Endothelial cell of umbilical vein (primary cell): ENCODE data around the gene ALDH4A1. TPM values are rescaled to one million over a fixed set of nuclear protein-coding genes. Genes with fewer than 3 reads are reported as not detected.
"Not testable (repeated sequence)": the region's sequence is repeated elsewhere in the genome, so short reads cannot be mapped to it uniquely, and the experiment has no call there.

Experiments used
- BruUV-seq: library from RNA; stranded (reverse); fragments of 400-500 nt; replicated peaks from 2 replicates; lab custom pipeline; 2021; lab: Mats Ljungman, UMichigan
- CTCF ChIA-PET: fragments of 300-600, 350-600 bp; sonication (Branson Sonifier 250); formaldehyde crosslinking; loops from one replicate; lab custom pipeline; 2021; ENCODE audit warnings: antibody characterized with exemption, inconsistent platforms; lab: Charles Lee
- POLR2A ChIA-PET: fragments of 300-600, 350-600 bp; sonication (Branson Sonifier 250); formaldehyde crosslinking; loops from one replicate; lab custom pipeline; 2021; ENCODE audit warnings: antibody characterized with exemption, inconsistent platforms; lab: Charles Lee
- DNase-seq: peaks from one replicate; pipeline ENCODE4 v3.0.0-alpha.2; 2011; ENCODE audit warnings: low read depth, low spot score
- FAIRE-seq: peaks from 2 replicates; lab custom pipeline; 2011; peaks lifted over from hg19 to GRCh38; lab: Jason Lieb, UNC
- H2AFZ ChIP-seq: 2 replicates; pipeline ENCODE4 v1.6.0; 2012; ENCODE audit warnings: low read depth, low read length, control low read depth, inconsistent platforms
- H3K27ac ChIP-seq: 2 replicates; pipeline ENCODE4 v1.5.1; 2011; ENCODE audit warnings: low read depth, mild to moderate bottlenecking, control low read depth, low read length, moderate library complexity; ENCODE audit not compliant: insufficient read depth
- H3K27me3 ChIP-seq, 2 experiments: 2 replicates each; pipeline versions ENCODE4 v1.6.0 to v1.6.1; 2011; ENCODE audit warnings: low read length in 2 of 2, mixed read lengths in 1 of 2; ENCODE audit not compliant: control insufficient read depth in 2 of 2, insufficient read depth in 2 of 2
- H3K36me3 ChIP-seq, 2 experiments: 2 replicates in 1 of 2; 3 replicates in 1 of 2; pipeline ENCODE4 v1.5.1; 2011; ENCODE audit warnings: low read length in 2 of 2, mild to moderate bottlenecking in 1 of 2, moderate library complexity in 1 of 2; ENCODE audit not compliant: control insufficient read depth in 2 of 2, insufficient read depth in 2 of 2; ENCODE audit errors: extremely low read depth in 1 of 2
- H3K4me1 ChIP-seq: 3 replicates; pipeline ENCODE4 v1.5.1; 2011; ENCODE audit warnings: mild to moderate bottlenecking, low read length; ENCODE audit not compliant: control insufficient read depth, insufficient read depth; ENCODE audit errors: extremely low read depth
- H3K4me2 ChIP-seq: 2 replicates; pipeline ENCODE4 v1.6.1; 2011; ENCODE audit warnings: low read length, control low read depth, mixed read lengths; ENCODE audit not compliant: insufficient read depth
- H3K4me3 ChIP-seq, 3 experiments: fragments of 200-600 bp in 1 of 3; sonication (generic), shearing (Covaris generic) in 1 of 3; replicated peaks in 1 of 3; 2 replicates each; pipeline ENCODE4 v1.5.1; 2011 to 2016; ENCODE audit warnings: control low read depth in 3 of 3, low read length in 3 of 3, mild to moderate bottlenecking in 2 of 3, inconsistent platforms in 1 of 3, low read depth in 1 of 3, moderate library complexity in 1 of 3; ENCODE audit not compliant: insufficient read depth in 1 of 3
- H3K79me2 ChIP-seq: 2 replicates; pipeline ENCODE4 v1.6.0; 2012; ENCODE audit warnings: low read length, inconsistent platforms; ENCODE audit not compliant: control insufficient read depth, insufficient read depth
- H3K9ac ChIP-seq: replicated peaks from 2 replicates; pipeline ENCODE3; 2011; ENCODE audit warnings: low read length, control low read depth; ENCODE audit not compliant: insufficient read depth; ENCODE audit errors: extremely low read depth
- H3K9me1 ChIP-seq: replicated peaks from 3 replicates; pipeline ENCODE4 v1.6.0; 2011; ENCODE audit warnings: mild to moderate bottlenecking, low read length; ENCODE audit not compliant: control insufficient read depth, insufficient read depth; ENCODE audit errors: extremely low read depth
- H3K9me3 ChIP-seq: replicated peaks from 2 replicates; pipeline ENCODE4 v1.5.1; 2012; ENCODE audit warnings: low read length, inconsistent platforms; ENCODE audit not compliant: control insufficient read depth, insufficient read depth
- H4K20me1 ChIP-seq: replicated peaks from 2 replicates; pipeline ENCODE3; 2011; ENCODE audit warnings: mild to moderate bottlenecking, low read length; ENCODE audit not compliant: control insufficient read depth, insufficient read depth; ENCODE audit errors: extremely low read depth
- CTCF ChIP-seq, 2 donors: IDR thresholded peaks; 1 replicate in 1 of 2; 2 replicates in 1 of 2; pipeline ENCODE4 v1.5.1; 2011; ENCODE audit warnings: low read length in 2 of 2, mild to moderate bottlenecking in 2 of 2, moderate library complexity in 2 of 2, control low read depth in 1 of 2, inconsistent platforms in 1 of 2, low read depth in 1 of 2; ENCODE audit not compliant: insufficient read depth in 1 of 2; ENCODE audit errors: extremely low read depth in 1 of 2
- EZH2 ChIP-seq: IDR thresholded peaks from 2 replicates; pipeline ENCODE4 v1.6.1; 2012; ENCODE audit warnings: borderline replicate concordance, low read depth, mild to moderate bottlenecking, moderate library complexity, low read length, inconsistent platforms; ENCODE audit not compliant: severe bottlenecking
- FOS ChIP-seq: IDR thresholded peaks from 2 replicates; pipeline ENCODE4 v1.6.1; 2011; ENCODE audit warnings: mild to moderate bottlenecking, low read length, moderate library complexity, borderline replicate concordance; ENCODE audit not compliant: insufficient read depth
- GATA2 ChIP-seq: IDR thresholded peaks from 2 replicates; pipeline ENCODE4 v1.7.0; 2011; ENCODE audit warnings: low read depth, mild to moderate bottlenecking, moderate library complexity, mixed read lengths, low read length; ENCODE audit not compliant: insufficient read length, insufficient read depth
- JUN ChIP-seq: IDR thresholded peaks from 2 replicates; pipeline ENCODE4 v1.6.1; 2011; ENCODE audit warnings: borderline replicate concordance, low read depth; ENCODE audit not compliant: insufficient read length, insufficient read depth
- MAX ChIP-seq: IDR thresholded peaks from 2 replicates; pipeline ENCODE4 v1.6.1; 2011; ENCODE audit not compliant: insufficient read depth, insufficient read length
- MYC ChIP-seq: IDR thresholded peaks from one replicate; pipeline ENCODE4 v1.6.1; 2011; ENCODE audit warnings: mild to moderate bottlenecking, low read depth, low read length
- POLR2A ChIP-seq: IDR thresholded peaks from 2 replicates; pipeline ENCODE4 v1.6.1; 2012; ENCODE audit warnings: low read depth, mild to moderate bottlenecking, control low read depth, low read length
- POLR2AphosphoS5 ChIP-seq: IDR thresholded peaks from 2 replicates; pipeline ENCODE4 v1.6.1; 2012; ENCODE audit warnings: low read depth, mild to moderate bottlenecking, control low read depth, low read length, moderate library complexity; ENCODE audit not compliant: insufficient read depth
- dilution Hi-C: fragments of 300-500 bp; cut with MboI; formaldehyde crosslinking; loops from one replicate; pipeline ENCODE4 v1.15.0; 2019; ENCODE audit warnings: low sequenced_read_pairs; ENCODE audit not compliant: extremely low pct_ligation_motif_present
- intact Hi-C: fragments of 100-400 bp; cut with micrococcal nuclease; formaldehyde crosslinking; loops from one replicate; pipeline ENCODE4 v1.10.0; 2022
- polyA plus RNA-seq, 4 experiments: library from polyadenylated mRNA; depleted of rRNA in 3 of 4; stranded (reverse) in 3 of 4; unstranded in 1 of 4; fragments of >200 nt; gene quantifications; 2 replicates each; pipeline versions ENCODE4 v1.2.1 to v1.2.3, GENCODE V29; 2011 to 2012; ENCODE audit warnings: missing spikeins in 1 of 4
- total RNA-seq: library from RNA; stranded (reverse); gene quantifications from 2 replicates; pipeline ENCODE4 v1.2.3, GENCODE V29; 2021

The ALDH4A1 gene
- total and polyA plus RNA-seq, 2 donors (not counting 3 experiments of a cell fraction or from before 2014, with no cell fraction given), result 17.4 to 18.5 TPM

DNA sequence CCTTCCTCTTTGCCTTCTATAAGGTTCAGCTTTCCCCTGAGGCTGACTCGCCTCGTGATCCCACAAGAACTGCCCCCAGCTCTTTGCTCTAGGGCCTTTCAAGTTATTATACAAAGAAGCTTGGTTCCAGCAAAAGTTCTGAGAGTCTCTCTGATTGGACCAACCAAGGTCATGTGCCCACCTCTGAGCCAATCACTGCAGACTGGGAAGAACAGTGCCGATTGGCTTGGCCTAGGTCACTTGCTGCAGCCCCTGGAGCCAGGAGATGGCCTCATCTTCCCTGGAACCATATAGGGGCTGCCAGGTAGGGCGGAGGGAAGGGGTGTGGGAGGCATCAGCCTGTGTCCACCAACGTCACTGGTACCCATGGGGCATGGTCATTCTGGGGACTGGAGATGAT is 65.7 kb downstream of the ALDH4A1 start:
- FAIRE-seq (no peak), DNase-seq (no peak)
- dilution Hi-C loops (no loop called here), intact Hi-C loops (no loop called here)
- Histone ChIP-seq H3K27ac (no peak overlapping the region), H3K27me3 (no peaks in the 10 kb centered on the region), H4K20me1 (no peaks in the 10 kb centered on the region), H3K79me2 (no peaks in the 10 kb centered on the region), H3K4me2 (no peak overlapping the region), H3K36me3 (no peaks in the 10 kb centered on the region), H3K9me1 (no peaks in the 10 kb centered on the region), H3K4me3 (no peak overlapping the region), H3K9me3 (no peaks in the 10 kb centered on the region), H3K9ac (no peak overlapping the region), H3K4me1 (no peaks in the 10 kb centered on the region), H2AFZ (no peak overlapping the region)
- CTCF ChIA-PET, result no interaction called here
- TF ChIP-seq MYC, result no peak
- no peak for TF ChIP-seq JUN
- TF ChIP-seq GATA2, result no peak
- TF ChIP-seq POLR2AphosphoS5, result no peak
- TF ChIP-seq MAX, result no peak
- TF ChIP-seq FOS, result no peak
- TF ChIP-seq EZH2, result no peak
- no peak for TF ChIP-seq CTCF (IDR thresholded peaks at IDR 0.05; ENCODE audit: extremely low read depth in 1 of 2, insufficient read depth in 1 of 2, low read depth in 1 of 2, low read length in 2 of 2)
- TF ChIP-seq POLR2A, result no peak
- POLR2A ChIA-PET, result no interaction called here
- no TSS peak for BruUV-seq

DNA sequence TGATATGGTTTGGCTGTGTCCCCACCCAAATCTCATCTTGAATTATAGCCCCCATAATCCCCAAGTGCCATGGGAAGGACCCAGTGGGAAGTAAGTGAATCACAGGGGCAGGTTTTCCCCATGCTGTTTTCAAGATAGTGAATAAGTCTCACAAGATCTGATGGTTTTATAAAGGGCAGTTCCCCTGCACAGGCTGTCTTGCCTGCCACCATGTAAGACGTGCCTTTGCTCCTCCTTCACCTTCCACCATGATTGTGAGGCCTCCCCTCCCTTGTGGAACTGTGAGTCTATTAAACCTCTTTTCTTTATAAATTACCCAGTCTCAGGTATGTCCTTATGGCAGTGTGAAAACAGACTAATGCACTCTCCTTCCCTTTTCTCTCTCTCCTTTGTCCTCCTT is 70.0 kb downstream of the ALDH4A1 start:
- DNase-seq, H3K27me3 ChIP-seq, FAIRE-seq, dilution Hi-C loops, H3K4me2 ChIP-seq, H3K4me1 ChIP-seq, H3K27ac ChIP-seq, H4K20me1 ChIP-seq, H3K4me3 ChIP-seq, H3K36me3 ChIP-seq, intact Hi-C loops, BruUV-seq, H3K79me2 ChIP-seq, POLR2A ChIA-PET, H3K9me1 ChIP-seq, H2AFZ ChIP-seq, CTCF ChIA-PET, H3K9me3 ChIP-seq, H3K9ac ChIP-seq: not testable (repeated sequence)
